ENCODE results near the gene LSAMP. TPM values are rescaled to one million over a fixed set of nuclear protein-coding genes. Genes with fewer than 3 reads are reported as not detected.
A peak's percentile ranks its signal among the peaks of the same experiment; 100 is the strongest.

LSAMP gene
- total RNA-seq, 2 donors from 2014 or later = 1.7 to 2.1 TPM

GRCh38 chr3:115828401-115828800 lies 616.9 kb downstream of the LSAMP start:
- Histone ChIP-seq H3K27me3 (no peaks in the 10 kb centered on the region), H3K36me3 (no peaks in the 10 kb centered on the region), H3K4me3 (no peak overlapping the region), H3K4me1 (no peaks in the 10 kb centered on the region), H3K9me3 (no peaks in the 10 kb centered on the region), H3K27ac (no peak overlapping the region)
- TF ChIP-seq, protein P1, sequence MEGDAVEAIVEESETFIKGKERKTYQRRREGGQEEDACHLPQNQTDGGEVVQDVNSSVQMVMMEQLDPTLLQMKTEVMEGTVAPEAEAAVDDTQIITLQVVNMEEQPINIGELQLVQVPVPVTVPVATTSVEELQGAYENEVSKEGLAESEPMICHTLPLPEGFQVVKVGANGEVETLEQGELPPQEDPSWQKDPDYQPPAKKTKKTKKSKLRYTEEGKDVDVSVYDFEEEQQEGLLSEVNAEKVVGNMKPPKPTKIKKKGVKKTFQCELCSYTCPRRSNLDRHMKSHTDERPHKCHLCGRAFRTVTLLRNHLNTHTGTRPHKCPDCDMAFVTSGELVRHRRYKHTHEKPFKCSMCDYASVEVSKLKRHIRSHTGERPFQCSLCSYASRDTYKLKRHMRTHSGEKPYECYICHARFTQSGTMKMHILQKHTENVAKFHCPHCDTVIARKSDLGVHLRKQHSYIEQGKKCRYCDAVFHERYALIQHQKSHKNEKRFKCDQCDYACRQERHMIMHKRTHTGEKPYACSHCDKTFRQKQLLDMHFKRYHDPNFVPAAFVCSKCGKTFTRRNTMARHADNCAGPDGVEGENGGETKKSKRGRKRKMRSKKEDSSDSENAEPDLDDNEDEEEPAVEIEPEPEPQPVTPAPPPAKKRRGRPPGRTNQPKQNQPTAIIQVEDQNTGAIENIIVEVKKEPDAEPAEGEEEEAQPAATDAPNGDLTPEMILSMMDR (IDR thresholded peaks at IDR 0.05) = no peak
- no peak for DNase-seq (ENCODE audit: low spot score)

GRCh38 chr3:115827495-115827894 lies 617.8 kb downstream of the LSAMP start:
- DNase-seq (ENCODE audit: low spot score) = no peak
- H3K4me1 ChIP-seq = no peaks in the 10 kb centered on the region
- TF ChIP-seq, protein P1 (IDR thresholded peaks at IDR 0.05) = no peak
- no peaks in the 10 kb centered on the region for H3K36me3 ChIP-seq
- no peak overlapping the region for H3K27ac ChIP-seq
- no peak overlapping the region for H3K4me3 ChIP-seq
- no peaks in the 10 kb centered on the region for H3K9me3 ChIP-seq
- H3K27me3 ChIP-seq = no peaks in the 10 kb centered on the region

- Histone ChIP-seq H3K27me3 (no peaks in the 10 kb centered on the region), H3K4me3 (no peak overlapping the region)
- TF ChIP-seq, protein P1 (IDR thresholded peaks at IDR 0.05) = no peak
Observed at GRCh38 chr3:115825046-115825445, 620.2 kb downstream of the LSAMP start.

DNA sequence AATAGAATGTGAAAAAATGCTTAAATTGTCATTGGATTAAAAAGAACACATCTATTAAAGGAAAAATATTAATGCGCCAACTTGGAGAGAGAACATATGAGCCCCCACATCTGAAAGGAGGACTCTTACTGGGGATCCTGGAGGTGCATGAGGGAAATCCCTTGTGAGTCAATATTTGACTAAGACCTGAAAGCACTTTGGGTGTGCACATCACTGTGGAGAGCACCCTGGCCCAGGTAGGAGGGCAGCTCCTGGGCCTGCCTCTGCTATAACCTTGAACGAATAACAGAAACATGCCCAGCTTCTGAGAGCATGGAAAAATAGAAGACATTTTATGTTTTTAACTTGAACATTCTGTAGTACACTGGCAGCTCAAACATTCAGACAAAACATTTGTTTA lies 622.2 kb downstream of the LSAMP start:
- TF ChIP-seq, protein P1 (IDR thresholded peaks at IDR 0.05) = no peak
- Histone ChIP-seq H3K4me1 (no peaks in the 10 kb centered on the region), H3K36me3 (no peaks in the 10 kb centered on the region), H3K4me3 (no peak overlapping the region), H3K27me3 (no peaks in the 10 kb centered on the region), H3K27ac (no peak overlapping the region), H3K9me3 (no peaks in the 10 kb centered on the region)
- DNase-seq (ENCODE audit: low spot score) = no peak

More at GRCh38 chr3:115825046-115825445, 620.2 kb downstream of the LSAMP start:
- no peak for DNase-seq (ENCODE audit: low spot score)
- Histone ChIP-seq H3K27ac (no peak overlapping the region), H3K36me3 (no peaks in the 10 kb centered on the region), H3K4me1 (no peaks in the 10 kb centered on the region), H3K9me3 (no peaks in the 10 kb centered on the region)

DNA sequence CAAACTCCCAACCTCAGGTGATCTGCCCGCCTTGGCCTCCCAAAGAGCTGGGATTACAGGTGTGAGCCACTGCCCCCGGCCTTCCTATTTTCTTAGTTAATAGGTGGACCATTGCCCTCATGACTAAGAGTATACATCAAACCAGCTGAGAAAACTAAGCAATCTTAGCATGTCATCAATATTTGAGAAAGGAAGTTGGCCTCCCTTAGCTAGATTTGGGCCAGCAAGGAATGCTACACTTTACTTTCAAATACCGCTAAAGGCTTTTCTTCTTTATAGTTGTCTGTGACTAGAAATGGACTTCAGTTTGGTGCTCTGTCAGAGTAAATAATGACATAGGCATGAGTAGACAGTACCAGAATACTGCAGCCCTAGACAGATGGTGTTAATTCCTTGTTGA lies 622.7 kb downstream of the LSAMP start:
- no peak overlapping the region for H3K4me3 ChIP-seq
- no peaks in the 10 kb centered on the region for H3K4me1 ChIP-seq
- no peaks in the 10 kb centered on the region for H3K27me3 ChIP-seq
- no peak overlapping the region for H3K27ac ChIP-seq
- no peak for DNase-seq (ENCODE audit: low spot score)
- no peaks in the 10 kb centered on the region for H3K36me3 ChIP-seq
- no peaks in the 10 kb centered on the region for H3K9me3 ChIP-seq
- TF ChIP-seq, protein P1 (IDR thresholded peaks at IDR 0.05) = no peak

GRCh38 chr3:115819785-115820384 lies 625.4 kb downstream of the LSAMP start:
- Histone ChIP-seq H3K9me3 (no peaks in the 10 kb centered on the region), H3K27ac (no peak overlapping the region), H3K27me3 (no peaks in the 10 kb centered on the region), H3K4me3 (no peak overlapping the region), H3K36me3 (no peaks in the 10 kb centered on the region), H3K4me1 (no peaks in the 10 kb centered on the region)
- no peak for DNase-seq (ENCODE audit: low spot score)
- TF ChIP-seq, protein P1 (IDR thresholded peaks at IDR 0.05) = peak; percentile 78 to 96

Data from right atrium auricular region (tissue), 2 donors.